ENCODE data around the gene GRM4.
"Not testable (repeated sequence)": the region's sequence is repeated elsewhere in the genome, so short reads cannot be mapped to it uniquely, and the experiment has no call there.

Gene GRM4

GRCh38 chr6:34020278-34020677, 125.6 kb downstream of the GRM4 start:
- no peak for DNase-seq

- DNase-seq = peak in 1 of 3 experiments; percentile 56
Observed at GRCh38 chr6:34018961-34019606, 126.8 kb downstream of the GRM4 start.

DNA sequence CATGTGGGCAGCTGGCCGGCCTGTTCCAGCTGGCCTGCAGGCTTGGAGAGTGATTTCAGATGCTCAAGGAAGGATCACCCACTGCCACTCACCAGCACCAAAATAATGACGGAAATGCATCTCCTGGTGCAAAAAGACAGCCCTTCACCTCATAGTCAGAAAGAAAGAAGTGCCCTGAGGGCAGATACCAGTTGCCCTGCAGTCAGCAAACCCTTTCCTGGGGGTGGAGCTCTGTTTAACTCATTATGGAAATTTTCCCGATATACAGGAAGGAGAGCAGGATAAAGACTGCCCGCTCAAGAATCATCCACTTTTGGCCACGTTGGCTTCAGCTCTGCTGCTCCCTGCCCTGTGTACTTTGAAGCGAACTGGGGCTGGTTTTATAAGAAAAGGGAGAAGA, 127.9 kb downstream of the GRM4 start:
- no peak for DNase-seq

DNA sequence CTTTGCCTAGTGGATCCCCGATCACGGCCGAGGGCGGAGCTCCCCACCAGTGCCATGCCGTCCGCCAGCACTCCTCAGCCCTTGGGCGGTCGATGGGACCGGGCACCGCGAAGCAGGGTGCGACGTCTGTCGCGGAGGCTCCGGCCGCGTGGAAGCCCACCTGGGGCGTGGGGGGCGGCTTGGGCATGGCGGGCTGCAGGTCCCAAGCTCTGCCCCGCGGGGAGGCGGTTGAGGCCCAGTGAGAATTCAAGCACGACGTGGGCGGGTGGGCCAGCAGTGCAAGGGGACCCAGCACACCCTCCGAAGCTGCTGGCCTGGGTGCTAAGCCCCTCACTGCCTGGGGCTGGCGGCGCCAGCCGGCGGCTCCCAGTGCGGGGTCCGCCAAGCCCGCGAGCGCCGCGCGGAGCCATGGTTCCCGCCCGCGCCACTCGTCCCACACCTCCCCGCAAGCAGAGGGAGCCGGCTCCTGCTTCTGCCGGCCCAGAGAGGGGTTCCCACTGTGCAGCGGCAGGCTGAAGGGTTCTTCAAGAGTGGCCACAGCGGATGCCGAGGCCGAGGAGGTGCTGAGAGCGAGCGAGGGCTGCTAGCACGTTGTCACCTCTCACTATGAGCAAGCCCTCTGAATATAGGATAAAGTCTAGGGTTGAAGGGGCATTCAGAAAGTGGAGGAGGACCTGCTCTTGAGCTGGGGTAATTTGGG, 128.6 kb downstream of the GRM4 start:
- no peak for DNase-seq

- DNase-seq = not testable (repeated sequence)
Observed at GRCh38 chr6:34016573-34016972, 129.3 kb downstream of the GRM4 start.

GRCh38 chr6:34015586-34015985, 130.3 kb downstream of the GRM4 start:
- DNase-seq = peak in 1 of 3 experiments; percentile 9

DNA sequence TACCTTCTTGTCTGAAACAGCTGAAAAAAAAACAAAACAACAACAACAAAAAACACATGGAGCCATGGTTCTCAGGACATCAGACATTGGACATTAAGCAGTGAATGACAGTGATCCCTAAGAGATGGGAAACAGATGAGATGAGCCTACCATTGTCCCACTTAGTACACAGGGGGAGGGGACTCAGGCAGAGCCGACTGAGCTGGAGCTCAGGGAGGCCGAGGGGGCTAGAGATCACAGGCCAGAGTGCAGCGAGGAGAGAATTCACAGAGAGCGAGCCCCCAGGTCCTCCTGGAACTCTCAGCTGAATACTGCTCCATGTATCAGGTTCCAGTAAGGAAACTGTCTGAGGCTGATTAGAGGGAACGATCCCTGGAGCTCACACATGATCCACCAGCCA, 134.6 kb downstream of the GRM4 start:
- no peak for DNase-seq

GRCh38 chr6:34005901-34006531, 139.9 kb downstream of the GRM4 start:
- peak in 1 of 3 experiments; percentile 39 for DNase-seq

- peak in 1 of 3 experiments; percentile 3 for DNase-seq
Observed at GRCh38 chr6:34004706-34005105, 141.2 kb downstream of the GRM4 start.

GRCh38 chr6:34003962-34004361, 141.9 kb downstream of the GRM4 start:
- DNase-seq = no peak

GRCh38 chr6:34001706-34002621, 143.9 kb downstream of the GRM4 start:
- no peak for DNase-seq

- no peak for DNase-seq
Observed at GRCh38 chr6:34000281-34000680, 145.6 kb downstream of the GRM4 start.

GRCh38 chr6:33999567-33999966, 146.3 kb downstream of the GRM4 start:
- DNase-seq = no peak

- DNase-seq = no peak
Observed at GRCh38 chr6:33998660-33999059, 147.2 kb downstream of the GRM4 start.

DNA sequence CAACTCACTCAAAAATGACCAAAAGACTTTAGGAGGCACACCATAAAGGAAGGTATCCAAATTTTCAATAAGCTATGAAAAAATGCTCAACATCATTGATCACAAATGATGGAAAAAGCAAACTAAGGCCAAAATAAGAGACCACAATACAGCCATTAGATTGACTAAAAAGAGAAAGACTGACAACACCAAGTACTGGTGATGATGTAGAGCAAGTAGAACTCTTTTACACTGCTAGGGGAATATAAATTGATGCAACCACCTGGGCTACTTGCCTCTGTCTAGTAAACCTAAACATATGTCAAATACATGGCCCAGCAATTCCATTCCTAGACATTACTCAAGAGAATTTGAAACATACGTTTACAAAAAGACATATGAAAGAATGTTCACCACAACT, 148.6 kb downstream of the GRM4 start:
- no peak for DNase-seq

GRCh38 chr6:33996120-33996475, 149.8 kb downstream of the GRM4 start:
- DNase-seq = no peak

DNA sequence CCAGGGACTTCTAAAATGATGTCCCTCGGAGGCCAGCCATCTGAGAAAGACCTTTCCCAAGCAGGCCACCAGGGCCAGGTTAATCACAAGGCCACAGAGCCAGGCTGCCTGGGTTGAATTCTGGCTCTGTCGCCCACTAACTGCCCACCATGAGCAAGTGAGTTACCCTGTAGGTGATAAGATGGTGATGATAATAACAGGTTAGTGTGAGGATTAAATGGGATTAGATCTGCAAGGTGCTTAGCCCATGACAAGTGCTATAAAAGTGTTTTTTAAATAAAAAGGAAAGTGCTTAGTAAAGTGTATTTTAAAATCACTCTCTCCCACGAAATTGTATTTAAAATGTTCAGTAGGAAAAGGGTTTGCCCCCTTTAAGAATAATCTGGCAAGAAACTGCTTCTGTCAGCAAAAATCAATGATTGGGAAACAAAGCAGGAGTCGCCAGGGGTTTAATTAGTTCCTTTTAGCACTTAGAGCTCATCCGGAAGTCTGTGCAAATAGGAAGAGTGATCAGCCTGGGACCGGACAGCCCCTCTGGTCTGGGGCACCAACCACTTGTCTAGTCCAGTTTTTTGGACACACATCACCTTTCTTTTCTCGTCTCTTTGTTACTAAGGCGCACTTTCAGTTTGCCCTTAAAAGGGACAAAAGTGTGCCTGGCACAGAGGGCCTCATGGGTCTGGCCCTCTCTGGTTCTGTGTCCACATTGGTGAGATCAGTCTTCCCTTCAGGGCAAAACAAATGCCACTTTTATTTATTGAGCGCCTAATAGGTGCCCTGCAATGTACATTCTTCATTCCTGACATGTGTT, 150.4 kb downstream of the GRM4 start:
- DNase-seq = peak in 2 of 3 experiments; percentile 36 to 60

- DNase-seq = no peak
Observed at GRCh38 chr6:33994472-33995308, 151.2 kb downstream of the GRM4 start.

DNA sequence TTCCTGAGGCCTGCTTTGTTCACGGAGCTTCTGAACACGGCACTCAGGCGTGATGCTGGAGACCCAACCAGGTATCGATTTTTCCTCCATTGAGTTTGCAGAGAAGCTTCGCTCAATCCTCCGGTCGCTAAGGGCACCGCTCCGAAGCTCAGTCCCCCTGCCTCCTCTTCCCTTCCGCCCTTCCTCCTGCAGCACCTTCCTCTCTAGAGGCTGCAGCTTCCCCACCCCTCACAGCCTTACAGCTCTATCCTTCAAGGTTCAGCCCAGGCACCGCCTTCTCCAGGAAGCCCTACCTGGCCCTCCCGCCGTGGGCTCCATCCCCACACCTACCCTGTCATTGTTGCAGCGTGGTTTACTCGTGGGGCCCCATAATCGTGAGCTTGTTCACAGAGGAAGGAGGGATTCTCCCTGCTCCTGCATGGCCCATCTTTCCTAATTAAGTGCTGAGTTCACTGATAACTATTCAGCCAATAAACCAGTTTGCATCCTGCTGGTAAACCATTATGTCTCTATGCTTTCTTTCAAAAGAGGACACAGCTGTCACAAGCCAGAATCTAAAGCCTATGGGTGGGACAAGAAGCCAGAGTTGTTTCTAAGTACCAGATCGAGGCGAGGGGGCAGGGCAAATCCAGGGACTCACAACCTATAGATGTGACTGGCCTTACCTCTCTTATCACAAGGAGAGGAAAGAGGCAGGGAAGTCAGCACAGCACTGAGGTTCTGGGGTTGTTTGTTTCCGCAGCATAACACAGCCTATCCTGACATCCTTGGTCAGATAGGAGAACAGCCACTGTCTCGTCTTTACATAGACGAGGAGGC, 152.0 kb downstream of the GRM4 start:
- DNase-seq = no peak

- DNase-seq = no peak
Observed at GRCh38 chr6:33993091-33993490, 152.8 kb downstream of the GRM4 start.
